Endothelial cell of umbilical vein (primary cell): ENCODE results near the gene CIRBP.

Experiments
- EZH2 ChIP-seq: IDR thresholded peaks from 2 replicates; pipeline ENCODE4 v1.6.1; 2012; ENCODE audit warnings: borderline replicate concordance, low read depth, mild to moderate bottlenecking, moderate library complexity, low read length, inconsistent platforms; ENCODE audit not compliant: severe bottlenecking
- POLR2A ChIP-seq: IDR thresholded peaks from 2 replicates; pipeline ENCODE4 v1.6.1; 2012; ENCODE audit warnings: low read depth, mild to moderate bottlenecking, control low read depth, low read length
- POLR2AphosphoS5 ChIP-seq: IDR thresholded peaks from 2 replicates; pipeline ENCODE4 v1.6.1; 2012; ENCODE audit warnings: low read depth, mild to moderate bottlenecking, control low read depth, low read length, moderate library complexity; ENCODE audit not compliant: insufficient read depth
- TF ChIP-seq, protein P1 (sequence below), 2 donors: IDR thresholded peaks; 1 replicate in 1 of 2; 2 replicates in 1 of 2; pipeline ENCODE4 v1.5.1; 2011; ENCODE audit warnings: low read length in 2 of 2, mild to moderate bottlenecking in 2 of 2, moderate library complexity in 2 of 2, control low read depth in 1 of 2, inconsistent platforms in 1 of 2, low read depth in 1 of 2; ENCODE audit not compliant: insufficient read depth in 1 of 2; ENCODE audit errors: extremely low read depth in 1 of 2

GRCh38 chr19:1292419-1293151, 23.5 kb downstream of the CIRBP start:
- TF ChIP-seq, protein P1, sequence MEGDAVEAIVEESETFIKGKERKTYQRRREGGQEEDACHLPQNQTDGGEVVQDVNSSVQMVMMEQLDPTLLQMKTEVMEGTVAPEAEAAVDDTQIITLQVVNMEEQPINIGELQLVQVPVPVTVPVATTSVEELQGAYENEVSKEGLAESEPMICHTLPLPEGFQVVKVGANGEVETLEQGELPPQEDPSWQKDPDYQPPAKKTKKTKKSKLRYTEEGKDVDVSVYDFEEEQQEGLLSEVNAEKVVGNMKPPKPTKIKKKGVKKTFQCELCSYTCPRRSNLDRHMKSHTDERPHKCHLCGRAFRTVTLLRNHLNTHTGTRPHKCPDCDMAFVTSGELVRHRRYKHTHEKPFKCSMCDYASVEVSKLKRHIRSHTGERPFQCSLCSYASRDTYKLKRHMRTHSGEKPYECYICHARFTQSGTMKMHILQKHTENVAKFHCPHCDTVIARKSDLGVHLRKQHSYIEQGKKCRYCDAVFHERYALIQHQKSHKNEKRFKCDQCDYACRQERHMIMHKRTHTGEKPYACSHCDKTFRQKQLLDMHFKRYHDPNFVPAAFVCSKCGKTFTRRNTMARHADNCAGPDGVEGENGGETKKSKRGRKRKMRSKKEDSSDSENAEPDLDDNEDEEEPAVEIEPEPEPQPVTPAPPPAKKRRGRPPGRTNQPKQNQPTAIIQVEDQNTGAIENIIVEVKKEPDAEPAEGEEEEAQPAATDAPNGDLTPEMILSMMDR (IDR thresholded peaks at IDR 0.05; ENCODE audit: extremely low read depth in 1 of 2, insufficient read depth in 1 of 2, low read depth in 1 of 2, low read length in 2 of 2) = no peak
- TF ChIP-seq POLR2A (no peak), EZH2 (no peak), POLR2AphosphoS5 (no peak)
